ENCODE data around the gene UNC5A.

- no peak for TF ChIP-seq TFAM (CRISPR knock-in tag; conservative IDR thresholded peaks at IDR 0.05)
- TF ChIP-seq DEAF1 (CRISPR knock-in tag; IDR thresholded peaks at IDR 0.05): no peak
- TF ChIP-seq TRIM24 (IDR thresholded peaks at IDR 0.05): no peak
Observed at GRCh38 chr5:176886336-176887251, 76.2 kb downstream of the UNC5A start.
